ENCODE data around the gene GNAO1.
A peak's percentile ranks its signal among the peaks of the same experiment; 100 is the strongest.

Gene GNAO1

DNA sequence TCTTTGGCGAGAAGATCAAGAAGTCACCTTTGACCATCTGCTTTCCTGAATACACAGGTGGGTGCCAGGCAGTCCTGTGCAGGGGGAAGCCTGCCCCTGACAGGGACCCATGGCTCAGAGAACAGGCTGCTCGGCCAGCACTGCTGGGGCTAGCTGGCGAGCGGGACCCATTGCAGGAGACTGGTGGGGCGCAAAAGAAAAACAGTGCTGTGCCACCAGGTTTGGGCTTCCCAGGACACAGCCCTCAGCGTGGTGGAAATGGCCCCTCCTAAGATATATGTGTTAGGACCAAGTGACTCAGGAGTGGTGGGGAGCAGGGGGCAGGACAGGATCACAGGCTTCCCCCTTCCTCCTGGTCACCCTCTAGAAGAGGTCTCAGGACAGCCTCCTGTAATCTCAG, 160.2 kb downstream of the GNAO1 start:
- TF ChIP-seq JUND (IDR thresholded peaks at IDR 0.05; ENCODE audit: low read depth): no peak
- in situ Hi-C loops (cut with HindIII; ENCODE audit: low pct_unique_long_range_greater_than_20kb, low sequenced_read_pairs): no loop called here
- DNase-seq (ENCODE audit: low read depth in 1 of 2, low spot score in 1 of 2): no peak

DNA sequence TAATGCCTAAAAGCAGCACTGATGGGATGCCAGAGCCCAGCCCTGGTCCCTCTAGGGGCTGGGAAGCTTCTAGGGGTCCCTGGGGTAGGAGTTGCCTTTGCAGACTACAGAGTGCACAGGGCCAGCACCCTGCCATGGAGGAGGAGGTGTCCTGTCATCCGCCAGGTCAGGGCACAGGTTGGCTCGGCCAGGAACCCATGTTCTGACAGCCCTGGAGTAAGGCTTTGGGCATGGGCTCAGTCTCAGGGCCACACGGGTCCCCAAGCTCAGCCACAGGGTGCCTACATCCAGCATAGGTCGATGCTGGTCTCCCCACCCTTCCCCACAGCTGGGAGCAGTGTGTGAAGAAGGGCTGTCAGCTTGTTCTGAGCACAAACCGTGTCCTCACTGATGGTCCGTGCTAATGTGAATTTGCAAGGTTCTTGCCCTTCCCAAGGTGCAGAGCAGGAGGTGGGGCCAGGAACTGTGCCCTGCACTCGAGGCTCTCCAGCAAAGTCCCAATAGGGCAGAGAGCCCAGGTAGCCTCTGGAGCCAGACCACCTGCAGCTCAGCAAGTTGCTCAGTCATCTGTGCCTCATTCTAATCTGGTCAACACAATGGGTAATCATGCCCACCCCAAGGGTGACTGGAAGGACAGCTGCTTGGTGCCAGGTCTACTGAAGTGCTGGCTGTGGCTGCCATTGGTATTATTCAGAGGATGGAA, 161.2 kb downstream of the GNAO1 start:
- no peak for DNase-seq (ENCODE audit: low read depth in 1 of 2, low spot score in 1 of 2)
- in situ Hi-C loops (cut with HindIII; ENCODE audit: low pct_unique_long_range_greater_than_20kb, low sequenced_read_pairs): no loop called here
- TF ChIP-seq JUND (IDR thresholded peaks at IDR 0.05; ENCODE audit: low read depth): no peak

DNA sequence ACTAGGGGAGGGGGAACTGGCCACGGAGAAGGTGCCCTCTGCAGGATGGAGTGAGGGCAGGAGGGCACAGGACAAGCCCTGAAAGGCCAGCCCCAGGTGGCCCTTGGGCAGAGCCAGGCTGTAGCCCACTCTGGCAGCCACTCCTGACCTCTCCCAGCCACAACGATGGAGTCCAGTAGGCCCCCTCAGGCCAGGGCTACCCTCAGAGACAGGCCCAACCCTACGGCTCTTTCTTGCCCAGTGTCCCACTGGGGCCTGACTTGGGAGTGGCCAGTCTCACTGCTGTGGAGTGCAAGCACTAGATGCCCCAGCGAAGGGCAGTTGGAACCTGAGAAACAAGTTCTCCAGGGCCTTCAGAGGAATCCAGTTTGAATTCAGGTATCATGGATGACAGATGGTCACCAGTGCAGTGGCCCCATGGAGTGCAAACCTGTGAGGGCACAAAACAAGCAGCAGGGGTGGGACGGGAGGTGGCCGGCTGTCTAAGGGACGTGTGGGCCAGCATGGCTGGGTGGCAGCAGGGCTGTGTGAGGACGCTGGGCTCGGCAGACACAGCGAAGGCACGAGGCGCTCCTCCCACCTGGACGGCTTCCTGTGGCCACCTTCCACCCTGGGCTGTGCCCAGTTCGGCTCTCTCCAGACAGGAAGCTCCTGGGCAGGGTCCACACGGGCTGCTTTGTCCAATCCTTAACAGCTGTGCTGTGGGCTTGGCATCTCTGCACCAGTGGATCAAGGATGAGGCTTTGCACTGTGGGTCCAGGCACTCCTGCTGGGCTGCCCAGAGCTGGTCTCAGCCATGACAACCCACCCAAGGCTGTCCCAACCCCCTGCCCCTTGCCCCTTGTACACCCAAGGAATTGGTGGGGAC, 162.0 kb downstream of the GNAO1 start:
- in situ Hi-C loops (cut with HindIII; ENCODE audit: low pct_unique_long_range_greater_than_20kb, low sequenced_read_pairs): no loop called here
- DNase-seq (ENCODE audit: low read depth in 1 of 2, low spot score in 1 of 2): peak in 1 of 2 experiments; percentile 72
- TF ChIP-seq JUND (IDR thresholded peaks at IDR 0.05; ENCODE audit: low read depth): no peak

DNA sequence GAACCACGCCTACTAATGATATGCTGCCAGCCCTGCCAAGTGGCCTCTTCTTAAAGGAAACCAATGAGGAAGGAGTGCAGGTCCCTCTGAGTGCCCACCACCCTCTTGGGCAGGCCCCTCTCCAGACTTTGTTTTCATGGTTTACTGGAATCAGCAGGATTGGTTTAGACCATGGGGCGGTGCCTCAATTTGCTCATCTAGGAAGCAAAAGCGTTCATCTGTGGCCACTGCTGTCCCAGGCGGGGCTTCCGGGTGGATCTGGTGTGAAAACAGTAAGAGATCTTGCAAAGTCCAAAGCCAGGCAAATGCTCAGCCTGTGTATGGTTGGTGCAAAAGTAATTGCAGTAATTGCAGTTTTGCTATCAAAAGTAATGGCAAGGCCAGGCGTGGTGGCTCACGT, 162.7 kb downstream of the GNAO1 start:
- in situ Hi-C loops (cut with HindIII; ENCODE audit: low pct_unique_long_range_greater_than_20kb, low sequenced_read_pairs): no loop called here
- TF ChIP-seq JUND (IDR thresholded peaks at IDR 0.05; ENCODE audit: low read depth): no peak
- DNase-seq (ENCODE audit: low read depth in 1 of 2, low spot score in 1 of 2): no peak

DNA sequence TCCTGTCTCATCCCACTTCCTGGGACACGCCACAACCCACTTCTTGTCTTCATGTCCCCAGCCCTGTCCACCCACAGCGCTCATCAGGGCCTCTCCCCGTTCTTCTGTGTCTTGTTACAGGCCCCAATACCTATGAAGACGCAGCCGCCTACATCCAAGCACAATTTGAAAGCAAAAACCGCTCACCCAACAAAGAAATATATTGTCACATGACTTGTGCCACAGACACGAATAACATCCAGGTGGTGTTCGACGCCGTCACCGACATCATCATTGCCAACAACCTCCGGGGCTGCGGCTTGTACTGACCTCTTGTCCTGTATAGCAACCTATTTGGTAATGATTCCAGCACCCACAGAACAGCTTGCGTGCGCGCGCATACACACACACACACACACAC, 163.5 kb downstream of the GNAO1 start:
- in situ Hi-C loops (cut with HindIII; ENCODE audit: low pct_unique_long_range_greater_than_20kb, low sequenced_read_pairs): no loop called here
- DNase-seq (ENCODE audit: low read depth in 1 of 2, low spot score in 1 of 2): no peak
- no peak for TF ChIP-seq JUND (IDR thresholded peaks at IDR 0.05; ENCODE audit: low read depth)

DNA sequence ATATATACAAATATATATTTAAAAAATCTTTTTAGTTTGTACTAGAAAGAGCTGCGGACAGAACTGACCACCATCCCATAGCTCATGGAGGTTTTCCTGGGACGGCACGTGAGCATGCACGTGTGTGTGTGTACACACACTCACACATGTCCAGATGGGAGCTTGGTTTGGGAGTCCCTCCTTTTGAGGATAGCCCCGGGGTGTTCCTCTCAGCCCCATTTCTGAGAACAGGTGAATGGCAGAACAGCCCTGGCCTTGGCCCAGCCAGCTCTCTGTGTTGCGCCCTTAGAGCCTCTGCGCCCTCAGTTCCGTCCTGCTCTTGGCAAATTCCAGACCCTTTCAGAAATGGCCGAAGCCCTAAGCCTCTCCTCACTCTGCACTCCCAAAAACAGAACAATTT, 163.9 kb downstream of the GNAO1 start:
- no peak for DNase-seq (ENCODE audit: low read depth in 1 of 2, low spot score in 1 of 2)
- in situ Hi-C loops (cut with HindIII; ENCODE audit: low pct_unique_long_range_greater_than_20kb, low sequenced_read_pairs): no loop called here
- no peak for TF ChIP-seq JUND (IDR thresholded peaks at IDR 0.05; ENCODE audit: low read depth)

DNA sequence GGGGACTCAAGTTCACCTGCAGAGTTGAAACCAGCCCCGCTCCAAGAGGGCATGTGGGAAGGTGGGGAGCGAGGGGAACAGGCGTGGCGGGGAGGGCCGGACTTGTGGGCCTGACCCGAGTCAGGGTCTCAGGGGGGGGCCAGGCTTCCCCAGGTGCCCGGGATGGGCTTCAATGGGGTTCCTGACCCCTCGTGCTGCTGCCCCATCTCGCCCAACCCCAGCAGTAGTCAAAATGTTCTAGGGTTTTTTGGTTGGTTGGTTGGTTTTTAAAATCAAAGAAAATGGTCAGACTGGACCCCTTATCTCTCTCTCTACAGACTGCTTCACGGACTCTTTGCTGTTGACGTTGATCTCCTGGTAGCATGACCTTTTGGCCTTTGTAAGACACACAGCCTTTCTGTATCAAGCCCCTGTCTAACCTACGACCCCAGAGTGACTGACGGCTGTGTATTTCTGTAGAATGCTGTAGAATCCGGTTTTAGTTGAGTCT, 164.5 kb downstream of the GNAO1 start:
- DNase-seq (ENCODE audit: low read depth in 1 of 2, low spot score in 1 of 2): no peak
- in situ Hi-C loops (cut with HindIII; ENCODE audit: low pct_unique_long_range_greater_than_20kb, low sequenced_read_pairs): no loop called here
- no peak for TF ChIP-seq JUND (IDR thresholded peaks at IDR 0.05; ENCODE audit: low read depth)

DNA sequence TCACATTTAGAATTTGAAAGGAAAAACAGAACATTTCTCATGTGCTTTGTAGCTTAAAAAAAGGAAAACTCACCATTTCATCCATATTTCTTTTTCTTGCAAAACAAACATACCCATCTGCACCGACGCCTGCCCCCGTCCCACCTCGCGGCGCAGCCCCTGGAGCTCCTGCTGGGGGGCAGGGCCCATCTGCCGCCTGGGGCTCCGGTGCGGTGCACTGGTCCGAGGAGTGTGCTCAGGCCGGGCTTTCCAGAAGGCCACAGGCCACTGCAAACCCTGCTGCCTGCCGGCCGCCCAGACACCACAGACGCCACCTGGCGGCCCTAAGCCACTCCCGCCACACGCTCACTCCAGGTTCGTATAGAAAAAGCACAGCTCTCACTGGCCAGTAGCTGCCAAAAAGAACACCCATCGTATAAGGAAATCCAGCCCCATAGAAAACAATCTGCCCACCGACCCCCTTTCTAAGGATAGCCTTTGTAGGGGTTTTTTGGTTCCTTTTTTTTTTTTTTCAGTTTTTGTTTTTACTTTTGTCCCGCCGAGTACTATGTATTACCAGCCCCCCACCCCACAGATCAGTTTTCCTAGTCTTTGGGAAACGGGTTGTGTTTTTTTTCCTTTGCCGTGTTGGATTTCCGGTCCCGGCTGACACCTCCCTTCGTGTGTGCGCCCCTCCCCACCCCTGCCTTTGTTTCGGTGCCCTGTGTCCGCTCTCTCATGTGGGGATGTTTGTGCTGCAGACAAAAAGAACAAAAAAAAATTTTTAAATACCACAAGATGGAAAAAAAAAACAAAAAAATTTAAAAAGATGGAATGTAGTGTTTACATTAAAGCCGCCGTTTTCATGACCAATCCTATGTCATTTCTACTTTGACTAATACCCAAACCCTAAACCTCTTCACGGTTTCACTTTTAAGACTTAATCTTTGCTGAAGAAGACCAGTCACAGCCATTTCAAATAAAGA, 165.3 kb downstream of the GNAO1 start:
- in situ Hi-C loops (cut with HindIII; ENCODE audit: low pct_unique_long_range_greater_than_20kb, low sequenced_read_pairs): no loop called here
- peak; percentile 82 to 87 for DNase-seq (ENCODE audit: low read depth in 1 of 2, low spot score in 1 of 2)
- TF ChIP-seq JUND (IDR thresholded peaks at IDR 0.05; ENCODE audit: low read depth): no peak

DNA sequence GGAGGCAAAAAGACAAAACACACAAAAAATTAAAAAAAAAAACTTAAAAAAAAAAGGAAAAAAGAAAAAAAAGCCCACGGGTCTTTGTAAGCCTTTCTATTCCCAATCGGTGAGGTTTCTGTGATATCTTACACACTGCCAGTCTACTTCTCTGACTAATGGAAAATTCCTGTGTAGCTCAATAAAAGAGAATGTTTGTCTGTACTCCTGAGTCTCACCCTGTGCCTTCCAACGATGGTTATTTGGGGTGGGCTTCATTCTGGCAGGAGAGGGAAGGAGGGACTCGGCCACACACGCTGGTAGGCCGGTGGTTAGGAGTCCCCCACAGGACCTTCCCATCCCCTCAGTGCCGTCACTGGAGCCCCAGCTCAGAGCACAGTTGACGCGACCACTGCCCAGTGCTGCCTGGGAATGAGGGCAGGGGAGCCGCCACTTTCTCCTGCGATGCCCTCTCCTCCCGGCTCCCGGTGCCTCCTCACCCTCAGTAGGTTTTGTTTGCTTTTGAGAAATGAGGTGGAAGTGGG, 166.0 kb downstream of the GNAO1 start:
- DNase-seq (ENCODE audit: low read depth in 1 of 2, low spot score in 1 of 2): no peak
- in situ Hi-C loops (cut with HindIII; ENCODE audit: low pct_unique_long_range_greater_than_20kb, low sequenced_read_pairs): no loop called here
- no peak for TF ChIP-seq JUND (IDR thresholded peaks at IDR 0.05; ENCODE audit: low read depth)

DNA sequence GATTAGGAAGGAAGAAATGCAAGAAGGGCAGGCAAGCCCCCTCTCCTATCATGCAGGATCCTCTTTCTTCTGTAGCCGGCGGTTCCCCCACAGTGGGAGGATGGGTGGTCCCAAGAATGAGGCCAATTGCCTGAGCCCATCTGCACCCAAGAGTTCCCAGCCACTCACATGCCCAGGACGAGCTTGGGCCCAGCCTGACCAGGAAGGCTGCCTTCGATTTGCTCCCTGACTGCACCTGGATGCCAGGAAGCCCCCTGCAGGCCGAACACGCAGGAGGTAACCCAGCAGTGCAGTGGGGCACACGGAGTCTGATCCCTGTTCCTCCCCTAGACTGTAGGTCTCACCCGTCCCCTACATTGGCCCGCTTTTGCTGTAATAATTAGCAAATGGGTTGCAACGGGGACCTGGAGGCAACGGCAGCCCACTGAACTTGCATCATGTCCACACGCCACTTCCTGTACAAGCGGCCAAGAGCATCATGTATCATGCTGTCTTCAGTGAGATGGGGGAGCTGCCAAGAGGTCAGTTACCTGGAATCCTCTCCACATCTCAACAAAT, 166.6 kb downstream of the GNAO1 start:
- in situ Hi-C loops (cut with HindIII; ENCODE audit: low pct_unique_long_range_greater_than_20kb, low sequenced_read_pairs): no loop called here
- TF ChIP-seq JUND (IDR thresholded peaks at IDR 0.05; ENCODE audit: low read depth): no peak
- DNase-seq (ENCODE audit: low read depth in 1 of 2, low spot score in 1 of 2): no peak

DNA sequence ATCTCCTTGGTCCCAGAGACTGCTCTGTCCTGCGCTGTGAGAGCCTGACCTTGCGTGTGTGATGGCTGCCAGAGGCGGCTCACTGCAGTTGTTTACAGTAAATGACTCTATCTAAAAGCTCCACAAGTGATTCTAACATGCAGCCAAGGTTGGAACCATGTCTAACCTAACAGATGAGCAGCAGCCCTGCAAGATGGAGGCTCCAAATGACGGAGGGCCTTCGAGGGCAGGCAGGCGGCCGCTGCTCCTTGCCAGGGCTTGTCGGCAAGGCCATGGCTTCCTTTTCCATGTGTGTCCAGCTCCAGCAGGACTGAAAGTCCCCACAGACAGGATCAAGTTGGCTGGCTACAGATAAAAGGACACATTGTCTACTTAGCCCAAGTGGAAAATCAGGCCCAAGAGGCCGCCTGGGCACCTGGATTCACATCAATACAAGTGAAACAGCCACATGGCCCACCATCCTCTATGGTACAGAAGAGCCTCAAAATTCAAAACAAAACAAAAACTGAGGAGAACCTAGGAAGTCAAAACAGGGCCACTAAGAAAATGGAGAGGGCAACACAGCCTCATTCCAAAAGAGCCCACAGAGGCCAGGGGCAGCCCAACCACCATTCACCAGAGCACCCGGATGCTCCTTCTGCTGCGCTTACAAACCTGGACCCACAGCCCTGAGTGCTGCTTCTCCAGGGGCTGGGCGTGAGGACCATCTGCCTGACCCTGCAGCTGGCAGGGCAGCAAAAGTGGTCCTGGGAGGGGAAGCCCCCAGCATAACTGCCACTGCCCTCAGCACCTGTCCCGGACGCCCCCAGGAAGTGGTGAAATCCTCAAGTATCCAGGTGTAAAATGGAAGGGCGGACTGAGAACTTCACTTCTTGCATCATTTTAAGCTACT, 169.1 kb downstream of the GNAO1 start:
- in situ Hi-C loops (cut with HindIII; ENCODE audit: low pct_unique_long_range_greater_than_20kb, low sequenced_read_pairs): no loop called here
- no peak for DNase-seq (ENCODE audit: low read depth in 1 of 2, low spot score in 1 of 2)
- TF ChIP-seq JUND (IDR thresholded peaks at IDR 0.05; ENCODE audit: low read depth): no peak
